ENCODE measurements around the gene RC3H1.

Gene RC3H1

DNA sequence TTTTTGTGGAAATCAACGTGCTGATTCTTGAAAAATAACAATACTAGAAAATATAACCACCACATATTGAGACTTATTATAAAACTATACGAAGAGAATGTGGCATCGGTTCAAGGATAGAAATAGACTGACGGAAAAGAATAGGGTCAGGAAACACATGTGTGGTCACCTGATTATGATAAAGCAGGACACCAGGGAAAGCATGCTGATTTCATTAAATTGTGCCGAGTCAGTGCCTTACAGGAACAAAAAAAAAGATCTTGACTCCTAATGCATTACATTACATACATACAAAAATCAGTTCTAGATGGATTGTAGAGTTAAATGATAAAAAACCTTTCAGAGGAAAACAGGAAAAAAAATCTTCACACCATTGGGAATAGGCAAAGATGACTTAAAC, 61.5 kb downstream of the RC3H1 start:
- no peak for DNase-seq (ENCODE audit: low read depth in 1 of 2, low spot score in 1 of 2)
- TF ChIP-seq, protein P1, sequence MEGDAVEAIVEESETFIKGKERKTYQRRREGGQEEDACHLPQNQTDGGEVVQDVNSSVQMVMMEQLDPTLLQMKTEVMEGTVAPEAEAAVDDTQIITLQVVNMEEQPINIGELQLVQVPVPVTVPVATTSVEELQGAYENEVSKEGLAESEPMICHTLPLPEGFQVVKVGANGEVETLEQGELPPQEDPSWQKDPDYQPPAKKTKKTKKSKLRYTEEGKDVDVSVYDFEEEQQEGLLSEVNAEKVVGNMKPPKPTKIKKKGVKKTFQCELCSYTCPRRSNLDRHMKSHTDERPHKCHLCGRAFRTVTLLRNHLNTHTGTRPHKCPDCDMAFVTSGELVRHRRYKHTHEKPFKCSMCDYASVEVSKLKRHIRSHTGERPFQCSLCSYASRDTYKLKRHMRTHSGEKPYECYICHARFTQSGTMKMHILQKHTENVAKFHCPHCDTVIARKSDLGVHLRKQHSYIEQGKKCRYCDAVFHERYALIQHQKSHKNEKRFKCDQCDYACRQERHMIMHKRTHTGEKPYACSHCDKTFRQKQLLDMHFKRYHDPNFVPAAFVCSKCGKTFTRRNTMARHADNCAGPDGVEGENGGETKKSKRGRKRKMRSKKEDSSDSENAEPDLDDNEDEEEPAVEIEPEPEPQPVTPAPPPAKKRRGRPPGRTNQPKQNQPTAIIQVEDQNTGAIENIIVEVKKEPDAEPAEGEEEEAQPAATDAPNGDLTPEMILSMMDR (IDR thresholded peaks at IDR 0.05; ENCODE audit: insufficient read depth, low read length) = no peak
- TF ChIP-seq, protein P2, sequence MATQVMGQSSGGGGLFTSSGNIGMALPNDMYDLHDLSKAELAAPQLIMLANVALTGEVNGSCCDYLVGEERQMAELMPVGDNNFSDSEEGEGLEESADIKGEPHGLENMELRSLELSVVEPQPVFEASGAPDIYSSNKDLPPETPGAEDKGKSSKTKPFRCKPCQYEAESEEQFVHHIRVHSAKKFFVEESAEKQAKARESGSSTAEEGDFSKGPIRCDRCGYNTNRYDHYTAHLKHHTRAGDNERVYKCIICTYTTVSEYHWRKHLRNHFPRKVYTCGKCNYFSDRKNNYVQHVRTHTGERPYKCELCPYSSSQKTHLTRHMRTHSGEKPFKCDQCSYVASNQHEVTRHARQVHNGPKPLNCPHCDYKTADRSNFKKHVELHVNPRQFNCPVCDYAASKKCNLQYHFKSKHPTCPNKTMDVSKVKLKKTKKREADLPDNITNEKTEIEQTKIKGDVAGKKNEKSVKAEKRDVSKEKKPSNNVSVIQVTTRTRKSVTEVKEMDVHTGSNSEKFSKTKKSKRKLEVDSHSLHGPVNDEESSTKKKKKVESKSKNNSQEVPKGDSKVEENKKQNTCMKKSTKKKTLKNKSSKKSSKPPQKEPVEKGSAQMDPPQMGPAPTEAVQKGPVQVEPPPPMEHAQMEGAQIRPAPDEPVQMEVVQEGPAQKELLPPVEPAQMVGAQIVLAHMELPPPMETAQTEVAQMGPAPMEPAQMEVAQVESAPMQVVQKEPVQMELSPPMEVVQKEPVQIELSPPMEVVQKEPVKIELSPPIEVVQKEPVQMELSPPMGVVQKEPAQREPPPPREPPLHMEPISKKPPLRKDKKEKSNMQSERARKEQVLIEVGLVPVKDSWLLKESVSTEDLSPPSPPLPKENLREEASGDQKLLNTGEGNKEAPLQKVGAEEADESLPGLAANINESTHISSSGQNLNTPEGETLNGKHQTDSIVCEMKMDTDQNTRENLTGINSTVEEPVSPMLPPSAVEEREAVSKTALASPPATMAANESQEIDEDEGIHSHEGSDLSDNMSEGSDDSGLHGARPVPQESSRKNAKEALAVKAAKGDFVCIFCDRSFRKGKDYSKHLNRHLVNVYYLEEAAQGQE (IDR thresholded peaks at IDR 0.05; ENCODE audit: insufficient replicate concordance, low read depth) = no peak
- TF ChIP-seq GABPA (IDR thresholded peaks at IDR 0.05; ENCODE audit: low read depth) (no peak), SPI1 (IDR thresholded peaks at IDR 0.05; ENCODE audit: borderline replicate concordance, low read depth) (no peak), POLR2AphosphoS5 (IDR thresholded peaks at IDR 0.05; ENCODE audit: low read depth) (no peak)
- no peak overlapping the region for H3K27ac ChIP-seq (replicated peaks)
- no peak overlapping the region for H3K4me3 ChIP-seq (replicated peaks; ENCODE audit: insufficient read depth, low read length)
- no peaks in the 10 kb centered on the region for H3K27me3 ChIP-seq (ENCODE audit: insufficient read depth, poor library complexity, severe bottlenecking)

DNA sequence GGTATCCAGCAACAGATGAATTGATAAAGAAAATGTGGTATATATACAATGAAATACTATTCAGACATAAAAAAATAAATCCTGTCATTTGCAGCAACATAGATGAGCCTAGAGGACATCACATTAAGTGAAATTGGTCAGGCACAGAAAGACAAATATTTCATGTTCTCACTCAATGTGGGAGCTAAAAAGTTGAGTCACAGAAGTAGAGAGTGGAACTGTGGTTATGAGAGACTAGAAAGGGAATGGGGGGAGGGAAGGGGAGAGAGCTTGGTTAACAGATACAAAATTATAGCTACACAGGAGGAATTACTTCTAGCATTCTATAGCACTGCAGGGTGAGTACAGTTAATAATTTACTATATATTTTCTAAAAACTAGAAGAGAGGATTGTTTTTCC, 68.0 kb downstream of the RC3H1 start:
- no peak for DNase-seq (ENCODE audit: low read depth in 1 of 2, low spot score in 1 of 2)
- H3K27ac ChIP-seq (replicated peaks) = no peak overlapping the region
- no peak overlapping the region for H3K4me3 ChIP-seq (replicated peaks; ENCODE audit: insufficient read depth, low read length)
- TF ChIP-seq SPI1 (IDR thresholded peaks at IDR 0.05; ENCODE audit: borderline replicate concordance, low read depth) (no peak), GABPA (IDR thresholded peaks at IDR 0.05; ENCODE audit: low read depth) (no peak), POLR2AphosphoS5 (IDR thresholded peaks at IDR 0.05; ENCODE audit: low read depth) (no peak)
- TF ChIP-seq, protein P2 (IDR thresholded peaks at IDR 0.05; ENCODE audit: insufficient replicate concordance, low read depth) = no peak
- TF ChIP-seq, protein P1 (IDR thresholded peaks at IDR 0.05; ENCODE audit: insufficient read depth, low read length) = no peak
- H3K27me3 ChIP-seq (ENCODE audit: insufficient read depth, poor library complexity, severe bottlenecking) = no peaks in the 10 kb centered on the region

DNA sequence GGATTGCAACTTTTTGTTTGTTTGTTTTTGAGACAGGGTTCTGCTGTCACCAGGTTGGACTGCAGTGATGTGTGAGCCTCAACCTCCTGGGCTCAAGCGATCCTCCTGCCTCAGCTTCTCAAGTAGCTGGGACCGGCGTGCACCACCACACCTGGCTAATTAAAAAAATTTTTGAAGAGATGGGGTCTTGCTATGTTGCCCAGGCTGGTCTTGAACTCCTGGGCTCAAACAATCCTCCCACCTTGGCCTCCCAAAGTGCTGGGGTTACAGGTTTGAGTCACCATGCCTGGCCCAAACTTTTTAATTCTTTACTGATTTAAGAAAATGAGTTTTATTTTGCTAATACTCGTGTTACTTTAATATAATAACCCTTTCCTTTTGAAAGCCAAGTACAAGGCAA, 73.6 kb downstream of the RC3H1 start:
- TF ChIP-seq, protein P2 (IDR thresholded peaks at IDR 0.05; ENCODE audit: insufficient replicate concordance, low read depth) = no peak
- no peak for TF ChIP-seq GABPA (IDR thresholded peaks at IDR 0.05; ENCODE audit: low read depth)
- TF ChIP-seq, protein P1 (IDR thresholded peaks at IDR 0.05; ENCODE audit: insufficient read depth, low read length) = no peak
- no peak for TF ChIP-seq SPI1 (IDR thresholded peaks at IDR 0.05; ENCODE audit: borderline replicate concordance, low read depth)
- TF ChIP-seq POLR2AphosphoS5 (IDR thresholded peaks at IDR 0.05; ENCODE audit: low read depth) = no peak
- no peak for DNase-seq (ENCODE audit: low read depth in 1 of 2, low spot score in 1 of 2)

More for the DNA sequence above, 73.6 kb downstream of the RC3H1 start:
- Histone ChIP-seq H3K27ac (replicated peaks) (no peak overlapping the region), H3K4me3 (replicated peaks; ENCODE audit: insufficient read depth, low read length) (no peak overlapping the region), H3K27me3 (ENCODE audit: insufficient read depth, poor library complexity, severe bottlenecking) (no peaks in the 10 kb centered on the region)
